Activated T-cell treated with anti-CD3 and anti-CD28 coated beads, Interleukin-2, amount 50 U/mL, for 48 hours (primary cell): Measurements from ENCODE around the gene MACROD1.

ENCODE experiments used
- DNase-seq, 2 experiments: peaks; one replicate each; pipeline ENCODE4 v3.0.0-alpha.2; 2020

MACROD1 gene

GRCh38 chr11:64127267-64128072 is 38.4 kb downstream of the MACROD1 start:
- no peak for DNase-seq

- no peak for DNase-seq
Measured at GRCh38 chr11:64126796-64127195, 39.1 kb downstream of the MACROD1 start.

GRCh38 chr11:64126371-64126770 is 39.5 kb downstream of the MACROD1 start:
- no peak for DNase-seq

GRCh38 chr11:64125676-64126075 is 40.2 kb downstream of the MACROD1 start:
- no peak for DNase-seq

GRCh38 chr11:64124147-64124546 is 41.8 kb downstream of the MACROD1 start:
- DNase-seq = no peak

DNA sequence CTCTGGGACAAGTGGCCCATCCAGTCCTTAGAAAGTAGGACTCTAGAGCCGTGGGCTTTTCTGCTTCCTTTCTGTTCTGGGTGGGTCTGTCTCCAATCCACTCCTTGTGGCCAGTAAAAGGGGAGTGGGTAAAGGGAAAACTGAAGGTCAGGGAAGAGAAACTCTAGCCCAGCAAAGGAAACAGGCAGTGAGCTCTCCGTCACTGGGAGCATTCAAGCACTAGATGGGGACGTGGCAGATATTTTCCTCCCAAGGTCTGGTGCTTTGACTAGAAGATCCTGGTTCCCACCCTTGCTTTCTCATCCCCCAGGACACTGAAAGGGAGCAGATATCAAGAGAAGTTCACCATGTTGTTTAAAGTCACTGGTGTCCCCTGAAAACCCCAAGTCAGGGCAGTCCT is 42.2 kb downstream of the MACROD1 start:
- DNase-seq = no peak

DNA sequence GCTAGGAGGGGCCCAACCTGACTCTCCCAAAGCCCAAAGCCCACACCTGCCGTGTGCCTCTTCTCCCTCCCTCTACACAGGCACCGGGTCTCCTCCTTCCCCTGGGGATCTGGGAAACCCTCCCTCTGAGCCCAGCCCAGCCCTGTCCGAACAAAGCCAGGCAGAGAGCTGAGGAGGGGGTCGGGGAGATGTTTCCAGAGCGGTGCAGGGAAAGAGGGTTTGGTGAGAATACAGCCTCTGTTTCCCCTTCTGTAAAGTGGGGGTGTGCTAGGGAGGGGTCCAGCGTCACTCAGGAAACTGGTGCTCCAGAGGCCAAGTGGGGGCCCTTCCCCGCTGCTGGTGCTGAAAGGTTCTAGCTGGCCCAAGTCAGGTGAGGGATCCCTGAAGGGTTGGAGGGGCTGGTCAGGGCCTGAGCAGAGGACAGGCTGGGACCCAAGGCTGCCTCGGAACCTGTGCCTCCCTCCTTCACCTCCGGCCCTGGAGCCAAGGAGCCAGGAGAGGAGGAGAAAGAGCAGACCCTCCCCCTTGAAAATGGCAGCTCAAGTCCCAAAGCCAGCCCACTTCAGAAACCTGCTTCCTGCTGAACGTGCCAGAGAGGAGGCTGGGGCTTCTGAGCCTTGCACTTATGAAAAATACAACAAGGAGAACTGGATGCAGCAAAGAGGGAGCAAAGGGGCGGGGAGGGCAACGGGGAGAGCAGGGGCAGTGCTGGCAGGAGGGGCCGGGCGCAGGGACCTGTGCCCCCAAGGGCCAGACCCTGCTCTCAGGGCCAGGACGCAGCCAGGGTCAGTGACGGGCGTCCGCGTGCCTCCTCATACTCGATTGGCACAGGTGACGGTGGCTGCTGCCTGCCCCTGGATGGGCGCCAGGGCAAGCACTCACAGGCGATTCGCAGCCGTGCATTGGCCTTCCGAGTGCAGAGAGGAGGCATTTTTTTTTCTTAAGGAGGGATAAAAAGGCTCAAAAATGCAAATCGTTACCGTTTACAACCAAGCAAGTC is 43.2 kb downstream of the MACROD1 start:
- DNase-seq = no peak

GRCh38 chr11:64121663-64122410 is 44.1 kb downstream of the MACROD1 start:
- DNase-seq = no peak

DNA sequence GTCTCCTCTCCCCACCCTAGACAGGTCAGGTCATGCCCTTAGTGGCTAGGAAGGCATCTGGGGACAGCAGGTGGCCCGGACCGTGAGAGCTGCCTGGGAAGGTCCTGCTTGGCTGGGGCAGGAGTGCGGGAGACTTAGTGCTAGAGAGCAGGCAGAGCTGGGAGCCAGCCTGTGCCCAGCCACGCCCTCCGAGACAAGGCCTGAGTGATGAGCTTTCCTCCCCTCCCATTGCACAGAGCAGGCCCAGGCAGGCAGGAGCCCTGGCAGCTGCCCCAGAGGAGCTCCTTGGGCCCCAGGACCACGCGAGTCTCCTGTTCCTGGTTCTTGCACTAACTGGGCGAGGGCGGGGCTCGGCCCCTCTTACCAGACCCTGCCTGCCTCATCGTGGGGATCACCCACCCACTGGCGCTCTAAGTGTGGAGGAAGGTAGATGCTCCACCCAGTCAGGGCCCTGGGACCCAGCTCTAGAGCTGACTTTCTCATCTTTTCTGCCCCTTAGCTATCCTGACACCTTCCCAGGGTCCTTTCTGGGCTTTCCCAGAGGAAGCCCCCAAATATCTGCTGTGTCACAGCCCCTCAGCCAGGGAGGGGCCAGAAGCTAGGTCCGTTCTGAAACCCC is 44.9 kb downstream of the MACROD1 start:
- DNase-seq = no peak

GRCh38 chr11:64119700-64120099 is 46.2 kb downstream of the MACROD1 start:
- DNase-seq = no peak

GRCh38 chr11:64118876-64119665 is 46.8 kb downstream of the MACROD1 start:
- DNase-seq = no peak

GRCh38 chr11:64117763-64118459 is 48.0 kb downstream of the MACROD1 start:
- DNase-seq = no peak

DNA sequence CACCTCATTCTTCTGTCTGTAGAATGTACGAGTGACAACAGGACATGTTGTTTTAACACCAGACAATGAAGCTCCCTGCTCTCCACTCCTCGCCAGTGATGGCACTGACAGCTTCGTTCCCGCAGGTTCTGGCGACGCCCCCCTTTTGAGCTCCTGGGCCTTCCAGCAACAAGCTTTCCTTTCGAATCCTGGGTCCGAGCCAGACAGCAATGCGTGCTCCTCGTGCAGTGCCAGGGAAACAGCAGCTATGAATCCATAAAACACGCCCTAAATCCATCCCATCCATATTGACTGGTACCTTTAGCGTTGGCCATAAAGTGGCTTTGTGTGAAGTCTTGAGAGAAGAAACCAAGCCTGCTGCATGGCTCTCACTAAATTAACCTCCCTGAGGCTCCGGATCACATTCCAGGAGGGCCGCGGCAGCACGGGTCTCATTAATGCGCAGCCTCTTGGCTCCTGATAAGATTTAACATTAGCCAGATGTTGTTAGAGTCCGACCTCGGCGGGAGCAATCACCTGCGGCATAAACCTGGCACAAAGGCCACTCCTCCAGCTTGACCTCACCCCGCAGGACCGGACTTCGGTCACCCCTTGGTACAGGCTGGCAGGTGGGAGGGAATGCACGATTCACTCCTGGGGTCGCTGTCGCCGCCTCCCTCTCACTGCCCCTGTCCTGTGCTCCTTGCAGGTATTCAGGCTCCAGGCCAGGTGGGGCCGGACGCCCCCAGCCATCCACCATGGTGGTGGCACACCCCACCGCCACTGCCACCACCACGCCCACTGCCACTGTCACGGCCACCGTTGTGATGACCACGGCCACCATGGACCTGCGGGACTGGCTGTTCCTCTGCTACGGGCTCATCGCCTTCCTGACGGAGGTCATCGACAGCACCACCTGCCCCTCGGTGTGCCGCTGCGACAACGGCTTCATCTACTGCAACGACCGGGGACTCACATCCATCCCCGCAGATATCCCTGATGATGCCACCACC is 50.1 kb downstream of the MACROD1 start:
- no peak for DNase-seq

GRCh38 chr11:64114231-64114630 is 51.7 kb downstream of the MACROD1 start:
- no peak for DNase-seq

GRCh38 chr11:64113462-64113780 is 52.5 kb downstream of the MACROD1 start:
- no peak for DNase-seq

GRCh38 chr11:64112771-64113461 is 53.0 kb downstream of the MACROD1 start:
- no peak for DNase-seq

- DNase-seq = no peak
Measured at GRCh38 chr11:64110465-64111375, 55.2 kb downstream of the MACROD1 start.

GRCh38 chr11:64109332-64109731 is 56.6 kb downstream of the MACROD1 start:
- DNase-seq = no peak
